ENCODE results near the gene GRK5.

GRK5 gene

DNA sequence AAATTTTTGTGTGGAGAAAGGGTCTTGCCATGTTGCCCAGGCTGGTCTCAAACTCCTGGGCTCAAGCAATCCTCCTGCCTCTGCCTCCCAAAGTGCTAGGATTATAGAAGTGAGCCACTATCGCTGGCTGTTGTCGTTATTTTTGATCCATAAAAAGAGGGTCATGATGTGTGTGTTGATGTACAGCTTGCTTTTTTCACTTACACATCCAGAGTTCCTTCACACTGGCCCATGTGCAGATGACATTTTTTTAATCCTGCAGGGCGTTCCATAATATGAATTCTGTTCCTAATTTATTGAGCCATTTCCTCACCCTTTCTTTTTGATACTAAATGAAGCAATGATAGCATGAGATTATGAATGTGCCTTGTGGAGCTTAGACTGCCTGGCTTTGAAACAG, 40.8 kb downstream of the GRK5 start:
- Histone ChIP-seq H3K27me3 (ENCODE audit: control insufficient read depth in 3 of 3, insufficient read depth in 3 of 3, low read depth in 1 of 3, low read length in 3 of 3) (no peaks in the 10 kb centered on the region), H3K79me1 (ENCODE audit: low read depth, low read length) (peaks cover 6% of the 10 kb centered on the region), H3K9me3 (replicated peaks in 1 of 2; ENCODE audit: control insufficient read depth in 2 of 2, insufficient read depth in 1 of 2, low read depth in 1 of 2, low read length in 2 of 2) (no peaks in the 10 kb centered on the region), H3K9ac (ENCODE audit: low read depth, low read length, poor library complexity) (no peak overlapping the region), H2AFZ (ENCODE audit: low read length) (no peak overlapping the region), H2BK15ac (ENCODE audit: low read length) (no peak overlapping the region), H3K4ac (ENCODE audit: low read length) (no peak overlapping the region), H2BK12ac (ENCODE audit: low read length) (no peak overlapping the region), H2BK5ac (ENCODE audit: low read length) (no peak overlapping the region), H3K23ac (ENCODE audit: low read depth, low read length, poor library complexity) (no peak overlapping the region), H4K8ac (ENCODE audit: low read depth, low read length) (no peak overlapping the region), H3K4me2 (ENCODE audit: insufficient read depth, low read length, poor library complexity, severe bottlenecking) (no peak overlapping the region), H3K27ac (replicated peaks; ENCODE audit: low read length) (no peak overlapping the region), H2AK5ac (ENCODE audit: low read depth, low read length) (no peak overlapping the region), H3K18ac (ENCODE audit: low read length) (no peak overlapping the region), H3K4me3 (ENCODE audit: low read length in 2 of 2) (no peak overlapping the region), H3K14ac (ENCODE audit: low read length) (no peak overlapping the region), H2BK120ac (ENCODE audit: low read depth, low read length) (no peak overlapping the region), H3K36me3 (replicated peaks in 1 of 2; ENCODE audit: control insufficient read depth in 2 of 2, insufficient read depth in 2 of 2, low read length in 2 of 2) (no peaks in the 10 kb centered on the region), H4K91ac (ENCODE audit: low read depth, low read length, poor library complexity) (no peak overlapping the region), H3K4me1 (ENCODE audit: control insufficient read depth in 2 of 2, insufficient read depth in 1 of 2, low read depth in 1 of 2, low read length in 2 of 2) (peaks cover 9 to 18% of the 10 kb centered on the region in 2 donors)
- no peak for DNase-seq (ENCODE audit: low spot score)
- WGBS, 2 donors (ENCODE audit: extremely low coverage in 2 of 2, insufficient read length in 2 of 2, insufficient replicate concordance in 1 of 2): no CpG with 5 or more reads among the region's 3 CpGs

DNA sequence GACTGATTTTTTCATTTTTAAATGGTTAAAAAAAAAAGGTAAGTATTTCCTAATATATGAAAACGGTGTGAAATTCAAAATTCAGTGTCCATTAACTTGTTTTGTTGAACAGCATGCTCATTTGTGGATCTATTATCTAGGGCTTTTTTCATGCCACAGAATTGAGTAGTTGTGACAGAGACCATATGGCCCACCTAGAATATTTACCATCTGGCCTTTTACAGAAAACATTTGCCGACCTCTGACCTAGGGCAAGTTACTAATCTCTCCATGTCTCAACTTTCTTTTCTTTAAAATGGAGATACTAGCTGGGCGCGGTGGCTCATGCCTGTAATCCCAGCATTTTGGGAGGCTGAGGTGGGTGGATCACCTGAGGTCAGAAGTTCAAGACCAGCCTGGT, 41.3 kb downstream of the GRK5 start:
- H2AFZ ChIP-seq (ENCODE audit: low read length): no peak overlapping the region
- WGBS, 2 donors (ENCODE audit: extremely low coverage in 2 of 2, insufficient read length in 2 of 2, insufficient replicate concordance in 1 of 2): no CpG with 5 or more reads among the region's 4 CpGs
- H3K4me2 ChIP-seq (ENCODE audit: insufficient read depth, low read length, poor library complexity, severe bottlenecking): no peak overlapping the region
- no peak overlapping the region for H3K27ac ChIP-seq (replicated peaks; ENCODE audit: low read length)
- no peak overlapping the region for H3K18ac ChIP-seq (ENCODE audit: low read length)
- no peak overlapping the region for H3K4ac ChIP-seq (ENCODE audit: low read length)
- peaks cover 11 to 21% of the 10 kb centered on the region in 2 donors for H3K4me1 ChIP-seq (ENCODE audit: control insufficient read depth in 2 of 2, insufficient read depth in 1 of 2, low read depth in 1 of 2, low read length in 2 of 2)
- H2BK5ac ChIP-seq (ENCODE audit: low read length): no peak overlapping the region
- no peak overlapping the region for H2BK15ac ChIP-seq (ENCODE audit: low read length)
- H3K23ac ChIP-seq (ENCODE audit: low read depth, low read length, poor library complexity): no peak overlapping the region
- H3K36me3 ChIP-seq (replicated peaks in 1 of 2; ENCODE audit: control insufficient read depth in 2 of 2, insufficient read depth in 2 of 2, low read length in 2 of 2): no peaks in the 10 kb centered on the region
- no peaks in the 10 kb centered on the region for H3K27me3 ChIP-seq (ENCODE audit: control insufficient read depth in 3 of 3, insufficient read depth in 3 of 3, low read depth in 1 of 3, low read length in 3 of 3)
- no peak overlapping the region for H4K91ac ChIP-seq (ENCODE audit: low read depth, low read length, poor library complexity)
- no peaks in the 10 kb centered on the region for H3K9me3 ChIP-seq (replicated peaks in 1 of 2; ENCODE audit: control insufficient read depth in 2 of 2, insufficient read depth in 1 of 2, low read depth in 1 of 2, low read length in 2 of 2)
- no peak for DNase-seq (ENCODE audit: low spot score)
- no peak overlapping the region for H3K14ac ChIP-seq (ENCODE audit: low read length)
- no peak overlapping the region for H4K8ac ChIP-seq (ENCODE audit: low read depth, low read length)
- no peak overlapping the region for H2BK120ac ChIP-seq (ENCODE audit: low read depth, low read length)
- H3K4me3 ChIP-seq (ENCODE audit: low read length in 2 of 2): no peak overlapping the region
- H2AK5ac ChIP-seq (ENCODE audit: low read depth, low read length): no peak overlapping the region
- no peak overlapping the region for H2BK12ac ChIP-seq (ENCODE audit: low read length)
- peaks cover 6% of the 10 kb centered on the region for H3K79me1 ChIP-seq (ENCODE audit: low read depth, low read length)
- no peak overlapping the region for H3K9ac ChIP-seq (ENCODE audit: low read depth, low read length, poor library complexity)

DNA sequence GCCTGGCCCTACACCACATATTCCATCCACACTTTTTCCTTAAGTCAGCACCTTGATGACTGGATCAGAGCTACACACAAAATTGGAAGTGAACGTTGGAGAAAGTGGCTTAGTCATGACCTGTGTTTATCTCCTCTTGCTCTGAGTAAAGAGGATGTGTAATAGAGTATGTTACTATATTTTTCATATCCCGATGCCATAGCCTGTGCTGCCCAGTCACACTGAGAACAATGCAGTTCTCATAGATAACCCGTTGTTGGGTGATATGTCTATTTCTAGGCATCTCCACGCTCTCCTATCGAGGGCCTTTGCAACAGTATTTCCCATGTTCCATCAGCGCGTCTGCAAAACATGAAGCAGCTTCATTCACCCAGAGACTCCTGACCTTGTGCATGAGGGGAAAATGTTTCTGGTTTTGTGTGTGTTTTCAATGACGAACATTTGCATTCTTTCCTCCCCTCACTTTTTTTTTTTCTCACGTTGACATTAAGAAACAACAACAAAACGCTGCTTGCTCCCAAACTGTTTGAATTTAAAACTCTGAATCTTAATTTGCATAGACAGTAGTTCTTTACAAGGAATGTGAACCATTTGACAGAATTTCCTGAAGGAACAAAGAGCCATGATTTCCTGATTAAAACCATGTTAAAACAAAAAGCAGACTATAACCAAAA, 43.4 kb downstream of the GRK5 start:
- H3K4me3 ChIP-seq (ENCODE audit: low read length in 2 of 2): no peak overlapping the region
- no peak overlapping the region for H3K27ac ChIP-seq (replicated peaks; ENCODE audit: low read length)
- DNase-seq (ENCODE audit: low spot score): no peak
- no peak overlapping the region for H2BK15ac ChIP-seq (ENCODE audit: low read length)
- no peak overlapping the region for H4K91ac ChIP-seq (ENCODE audit: low read depth, low read length, poor library complexity)
- no peak overlapping the region for H3K14ac ChIP-seq (ENCODE audit: low read length)
- no peak overlapping the region for H3K9ac ChIP-seq (ENCODE audit: low read depth, low read length, poor library complexity)
- H2BK5ac ChIP-seq (ENCODE audit: low read length): no peak overlapping the region
- WGBS, 2 donors (ENCODE audit: extremely low coverage in 2 of 2, insufficient read length in 2 of 2, insufficient replicate concordance in 1 of 2): no CpG with 5 or more reads among the region's 10 CpGs
- H3K36me3 ChIP-seq (replicated peaks in 1 of 2; ENCODE audit: control insufficient read depth in 2 of 2, insufficient read depth in 2 of 2, low read length in 2 of 2): no peaks in the 10 kb centered on the region
- peaks cover 6% of the 10 kb centered on the region for H3K79me1 ChIP-seq (ENCODE audit: low read depth, low read length)
- no peak overlapping the region for H3K23ac ChIP-seq (ENCODE audit: low read depth, low read length, poor library complexity)
- no peaks in the 10 kb centered on the region for H3K27me3 ChIP-seq (ENCODE audit: control insufficient read depth in 3 of 3, insufficient read depth in 3 of 3, low read depth in 1 of 3, low read length in 3 of 3)
- H2AFZ ChIP-seq (ENCODE audit: low read length): no peak overlapping the region
- H3K4me2 ChIP-seq (ENCODE audit: insufficient read depth, low read length, poor library complexity, severe bottlenecking): no peak overlapping the region
- no peak overlapping the region for H2BK12ac ChIP-seq (ENCODE audit: low read length)
- H3K18ac ChIP-seq (ENCODE audit: low read length): no peak overlapping the region
- no peak overlapping the region for H2BK120ac ChIP-seq (ENCODE audit: low read depth, low read length)
- H4K8ac ChIP-seq (ENCODE audit: low read depth, low read length): no peak overlapping the region
- no peak overlapping the region for H2AK5ac ChIP-seq (ENCODE audit: low read depth, low read length)
- no peak overlapping the region for H3K4ac ChIP-seq (ENCODE audit: low read length)
- H3K4me1 ChIP-seq (ENCODE audit: control insufficient read depth in 2 of 2, insufficient read depth in 1 of 2, low read depth in 1 of 2, low read length in 2 of 2): peaks cover 16 to 25% of the 10 kb centered on the region in 2 donors
- H3K9me3 ChIP-seq (replicated peaks in 1 of 2; ENCODE audit: control insufficient read depth in 2 of 2, insufficient read depth in 1 of 2, low read depth in 1 of 2, low read length in 2 of 2): no peaks in the 10 kb centered on the region

DNA sequence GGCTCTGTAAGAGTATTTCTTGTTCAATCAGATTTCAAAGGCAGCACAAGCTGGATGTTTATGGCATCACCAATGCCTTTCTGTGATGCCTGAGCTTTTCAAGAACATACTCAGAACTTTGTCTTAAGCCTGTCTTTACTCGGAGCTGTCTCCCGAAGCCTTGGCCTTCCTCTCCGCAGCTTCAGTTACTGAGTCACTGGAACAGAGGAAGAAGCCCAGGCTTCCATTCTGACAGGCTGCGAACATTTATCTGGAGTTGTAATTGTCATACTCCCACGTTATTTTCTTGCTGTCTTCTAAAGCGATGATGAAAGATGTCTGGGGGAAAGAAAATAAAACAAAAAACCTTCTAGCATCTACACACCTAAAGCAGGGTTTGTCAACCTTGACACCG, 43.9 kb downstream of the GRK5 start:
- Histone ChIP-seq H4K91ac (ENCODE audit: low read depth, low read length, poor library complexity) (no peak overlapping the region), H2BK5ac (ENCODE audit: low read length) (no peak overlapping the region), H3K4ac (ENCODE audit: low read length) (no peak overlapping the region), H3K27me3 (ENCODE audit: control insufficient read depth in 3 of 3, insufficient read depth in 3 of 3, low read depth in 1 of 3, low read length in 3 of 3) (no peaks in the 10 kb centered on the region), H2AFZ (ENCODE audit: low read length) (no peak overlapping the region), H3K79me1 (ENCODE audit: low read depth, low read length) (peaks cover 6% of the 10 kb centered on the region), H3K9ac (ENCODE audit: low read depth, low read length, poor library complexity) (no peak overlapping the region), H3K27ac (replicated peaks; ENCODE audit: low read length) (no peak overlapping the region), H3K4me1 (ENCODE audit: control insufficient read depth in 2 of 2, insufficient read depth in 1 of 2, low read depth in 1 of 2, low read length in 2 of 2) (peaks cover 16 to 25% of the 10 kb centered on the region in 2 donors), H2BK12ac (ENCODE audit: low read length) (no peak overlapping the region), H3K14ac (ENCODE audit: low read length) (no peak overlapping the region), H2BK120ac (ENCODE audit: low read depth, low read length) (no peak overlapping the region), H4K8ac (ENCODE audit: low read depth, low read length) (no peak overlapping the region), H3K9me3 (replicated peaks in 1 of 2; ENCODE audit: control insufficient read depth in 2 of 2, insufficient read depth in 1 of 2, low read depth in 1 of 2, low read length in 2 of 2) (no peaks in the 10 kb centered on the region), H3K4me3 (ENCODE audit: low read length in 2 of 2) (no peak overlapping the region), H3K36me3 (replicated peaks in 1 of 2; ENCODE audit: control insufficient read depth in 2 of 2, insufficient read depth in 2 of 2, low read length in 2 of 2) (no peaks in the 10 kb centered on the region), H3K18ac (ENCODE audit: low read length) (no peak overlapping the region), H2AK5ac (ENCODE audit: low read depth, low read length) (no peak overlapping the region), H2BK15ac (ENCODE audit: low read length) (no peak overlapping the region), H3K23ac (ENCODE audit: low read depth, low read length, poor library complexity) (no peak overlapping the region), H3K4me2 (ENCODE audit: insufficient read depth, low read length, poor library complexity, severe bottlenecking) (no peak overlapping the region)
- WGBS, 2 donors (ENCODE audit: extremely low coverage in 2 of 2, insufficient read length in 2 of 2, insufficient replicate concordance in 1 of 2): no CpG with 5 or more reads among the region's 7 CpGs
- no peak for DNase-seq (ENCODE audit: low spot score)
